Mammary epithelial cell (primary cell): ENCODE measurements around the gene TYSND1.

Experiments used
- CTCF ChIP-seq, 2 donors: IDR thresholded peaks in 1 of 2; conservative IDR thresholded peaks in 1 of 2; 2 replicates each; pipeline ENCODE4 v1.5.1; 2011 to 2012; ENCODE audit warnings: inconsistent platforms in 2 of 2, low read length in 2 of 2, mild to moderate bottlenecking in 2 of 2, control low read depth in 1 of 2, low read depth in 1 of 2; ENCODE audit not compliant: insufficient read depth in 1 of 2; ENCODE audit errors: extremely low read depth in 1 of 2
- EZH2 ChIP-seq: IDR thresholded peaks from 2 replicates; pipeline ENCODE4 v1.6.1; 2012; ENCODE audit warnings: low read length, inconsistent platforms, borderline replicate concordance

- TF ChIP-seq CTCF (conservative IDR thresholded peaks at IDR 0.05 in 1 of 2, IDR thresholded peaks at IDR 0.05 in 1 of 2; ENCODE audit: extremely low read depth in 1 of 2, insufficient read depth in 1 of 2, low read depth in 1 of 2, low read length in 2 of 2) = no peak
- TF ChIP-seq EZH2 = no peak
These were observed 15.0 kb downstream of the TYSND1 start for GRCh38 chr10:70131560-70131937.
